ENCODE results near the gene FTCD. TPM values are rescaled to one million over a fixed set of nuclear protein-coding genes. Genes with fewer than 3 reads are reported as not detected.

The FTCD gene
- total and polyA plus RNA-seq, 9 of the 15 experiments (the other 6 are each of a cell fraction or from before 2014, with no cell fraction given) = 0.11 to 1.6 (median 0.67) TPM; not detected in 5

- TF ChIP-seq TFE3 (CRISPR knock-in tag; IDR thresholded peaks at IDR 0.05) (no peak), SMARCA5 (IDR thresholded peaks at IDR 0.05) (no peak), CEBPG (CRISPR knock-in tag; IDR thresholded peaks at IDR 0.05) (no peak), CEBPG (tag; conservative IDR thresholded peaks at IDR 0.05 in 1 of 2, IDR thresholded peaks at IDR 0.05 in 1 of 2) (no peak), TEAD4 (IDR thresholded peaks at IDR 0.05; ENCODE audit: low read length) (peak; percentile 80), TEAD4 (CRISPR knock-in tag; IDR thresholded peaks at IDR 0.05; ENCODE audit: borderline replicate concordance) (no peak), ZNF717 (CRISPR knock-in tag; IDR thresholded peaks at IDR 0.05) (0 out of 2 replicates have a peak, but pooled peaks have one; percentile 23), ATF7 (IDR thresholded peaks at IDR 0.05) (peak; percentile 73), RHOXF2B (CRISPR knock-in tag; conservative IDR thresholded peaks at IDR 0.05) (no peak), CBFA2T3 (IDR thresholded peaks at IDR 0.05) (peak; percentile 88), SIN3A (IDR thresholded peaks at IDR 0.05; ENCODE audit: borderline replicate concordance in 2 of 2, control insufficient read depth in 1 of 2, low read depth in 2 of 2, low read length in 2 of 2) (peak in 1 of 2 experiments; percentile 65; a peak in 1 of 4 replicates), NCOR1 (IDR thresholded peaks at IDR 0.05) (peak; percentile 80), DIDO1 (tag; IDR thresholded peaks at IDR 0.05; ENCODE audit: low read depth) (no peak), KLF16 (IDR thresholded peaks at IDR 0.05) (peak; percentile 76), SMARCC2 (IDR thresholded peaks at IDR 0.05; ENCODE audit: low read depth) (peak; percentile 73; the same call in 1 of the 2 replicates), CXXC5 (CRISPR knock-in tag; IDR thresholded peaks at IDR 0.05) (peak; percentile 73), CC2D1A (IDR thresholded peaks at IDR 0.05) (peak; percentile 80), AFF4 (CRISPR knock-in tag; IDR thresholded peaks at IDR 0.05) (no peak; the same call in 1 of the 2 replicates), IRF2 (CRISPR knock-in tag; IDR thresholded peaks at IDR 0.05) (no peak), RCOR1 (IDR thresholded peaks at IDR 0.05; ENCODE audit: borderline replicate concordance in 1 of 2, low read depth in 2 of 2, low read length in 2 of 2) (peak in 1 of 2 experiments; percentile 8; a peak in 1 of 4 replicates), MAFG (tag; conservative IDR thresholded peaks at IDR 0.05) (no peak), ZNF77 (CRISPR knock-in tag; IDR thresholded peaks at IDR 0.05) (no peak), NEUROD1 (IDR thresholded peaks at IDR 0.05; ENCODE audit: borderline replicate concordance, low read depth, low read length, partially characterized antibody) (no peak), ZFP36 (IDR thresholded peaks at IDR 0.05; ENCODE audit: low read depth, low read length, partially characterized antibody) (no peak)
These were observed 1.9 kb downstream of the FTCD start (continued) for GRCh38 chr21:46153247-46154154.
